Panc1 (cell line): ENCODE measurements around the gene ZNF622. TPM values are rescaled to one million over a fixed set of nuclear protein-coding genes. Genes with fewer than 3 reads are reported as not detected.

ENCODE experiments used
- ATAC-seq: fragments of 200-7000 bp; cut with Tn5 transposase; 2 replicates; pipeline ENCODE4 v1.9.1; 2020; ENCODE audit warnings: mild to moderate bottlenecking, moderate library complexity
- BruUV-seq: library from RNA; stranded (reverse); fragments of 400-500 nt; replicated peaks from 2 replicates; lab custom pipeline; 2021; lab: Mats Ljungman, UMichigan
- CTCF ChIA-PET: fragments of 300-600 bp; sonication (Branson Sonifier 250); formaldehyde crosslinking; loops from one replicate; lab custom pipeline; 2022; ENCODE audit warnings: antibody characterized with exemption; lab: Charles Lee
- POLR2A ChIA-PET: fragments of 300-600 bp; sonication (Branson Sonifier 250); formaldehyde crosslinking; loops from one replicate; lab custom pipeline; 2022; ENCODE audit warnings: antibody characterized with exemption; lab: Charles Lee
- DNase-seq: peaks from one replicate; pipeline ENCODE4 v3.0.0-alpha.2; 2010; ENCODE audit warnings: low read depth, low spot score
- H3K27ac ChIP-seq: 2 replicates; pipeline ENCODE4 v1.5.1; 2011; ENCODE audit warnings: mild to moderate bottlenecking, low read length, inconsistent platforms
- H3K27me3 ChIP-seq: fragments of 200-500 bp; sonication (Bioruptor generic); 2 replicates; pipeline ENCODE4 v1.6.0; 2014; ENCODE audit warnings: low read length, inconsistent platforms; ENCODE audit not compliant: control insufficient read depth, insufficient read depth
- H3K36me3 ChIP-seq: fragments of 200-500 bp; sonication (Bioruptor generic); 2 replicates; pipeline ENCODE4 v1.5.1; 2014; ENCODE audit warnings: inconsistent platforms, mild to moderate bottlenecking, low read length, moderate library complexity; ENCODE audit not compliant: control insufficient read depth, insufficient read depth
- H3K4me1 ChIP-seq: 2 replicates; pipeline ENCODE4 v1.5.1; 2011; ENCODE audit warnings: inconsistent platforms, mild to moderate bottlenecking, low read length, moderate library complexity; ENCODE audit not compliant: control insufficient read depth, insufficient read depth
- H3K4me3 ChIP-seq, 2 experiments: 2 replicates each; pipeline ENCODE4 v1.5.1; 2011 to 2012; ENCODE audit warnings: low read depth in 2 of 2, low read length in 2 of 2, mild to moderate bottlenecking in 2 of 2, inconsistent platforms in 1 of 2, moderate library complexity in 1 of 2
- H3K9me3 ChIP-seq: fragments of 200-500 bp; sonication (Bioruptor generic); 2 replicates; pipeline ENCODE4 v1.5.1; 2014; ENCODE audit warnings: low read depth, mild to moderate bottlenecking, inconsistent platforms, low read length, moderate library complexity; ENCODE audit not compliant: control insufficient read depth, insufficient read depth
- POLR2AphosphoS5 ChIP-seq: IDR thresholded peaks from 2 replicates; pipeline ENCODE4 v1.6.1; 2012; ENCODE audit warnings: mild to moderate bottlenecking, low read depth, low read length, moderate library complexity
- REST ChIP-seq, 2 experiments: IDR thresholded peaks; 2 replicates each; pipeline ENCODE4 v1.6.1; 2011 to 2012; ENCODE audit warnings: low read depth in 2 of 2, control low read depth in 1 of 2, low read length in 1 of 2, mild to moderate bottlenecking in 1 of 2, moderate library complexity in 1 of 2; ENCODE audit not compliant: insufficient read depth in 1 of 2
- SIN3A ChIP-seq: IDR thresholded peaks from 2 replicates; pipeline ENCODE4 v1.6.1; 2012; ENCODE audit warnings: low read depth, mild to moderate bottlenecking, low read length, moderate library complexity, borderline replicate concordance; ENCODE audit not compliant: insufficient read depth
- TCF7L2 ChIP-seq: IDR thresholded peaks from 2 replicates; pipeline ENCODE4 v1.6.1; 2011; ENCODE audit warnings: mild to moderate bottlenecking, low read depth, low read length, inconsistent platforms
- in situ Hi-C: cut with HindIII; loops from 2 replicates; pipeline ENCODE4 v1.10.0; 2016; ENCODE audit warnings: low sequenced_read_pairs, low pct_unique_long_range_greater_than_20kb
- intact Hi-C: fragments of 100-400 bp; cut with micrococcal nuclease; formaldehyde crosslinking; loops from one replicate; pipeline ENCODE4 v1.10.0; 2022; ENCODE audit not compliant: unreplicated experiment
- total RNA-seq: library from RNA; stranded (reverse); gene quantifications from one replicate; pipeline ENCODE4 v1.2.1, GENCODE V29; 2021; ENCODE audit not compliant: unreplicated experiment
- TF ChIP-seq, protein P1 (sequence below): fragments of 450-650 bp; IDR thresholded peaks from 2 replicates; pipeline ENCODE4 v1.5.1; 2017; ENCODE audit warnings: mild to moderate bottlenecking

Gene ZNF622
- total RNA-seq, 1 experiment from 2014 or later = 29.3 TPM

DNA sequence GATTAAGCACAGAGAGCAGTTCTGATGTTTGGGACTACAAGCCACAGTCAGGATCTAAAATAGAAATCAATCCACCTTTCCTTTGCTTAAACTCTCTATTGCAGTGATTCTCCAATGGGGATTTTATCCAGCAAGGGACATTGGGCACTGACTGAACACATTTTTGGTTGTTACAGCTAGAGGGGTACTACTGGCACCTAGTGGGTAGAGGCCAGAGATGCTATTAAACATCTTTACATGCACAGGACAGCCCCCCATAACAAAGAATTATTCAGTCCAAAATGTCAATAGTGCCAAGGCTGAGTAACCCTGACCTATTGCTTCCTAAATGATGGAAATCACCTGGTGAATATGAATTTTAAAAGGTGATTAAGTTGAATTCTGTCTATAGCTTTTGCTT is 12.0 kb downstream of the ZNF622 start:
- no peak overlapping the region for H3K27ac ChIP-seq
- peaks cover 53% of the 10 kb centered on the region for H3K36me3 ChIP-seq
- no peaks in the 10 kb centered on the region for H3K27me3 ChIP-seq
- H3K4me1 ChIP-seq = 0 out of 2 replicates have a peak, but pooled peaks cover 3% of the 10 kb centered on the region
- POLR2A ChIA-PET = no interaction called here
- ATAC-seq (no peak), DNase-seq (no peak)
- no peaks in the 10 kb centered on the region for H3K9me3 ChIP-seq
- BruUV-seq = no TSS peak
- CTCF ChIA-PET = interaction anchor here (4.1 kb wide), 1 partner anchor 293 kb away, joined by 19 read pairs; no protein-coding TSS in a partner anchor
- TF ChIP-seq, protein P1, sequence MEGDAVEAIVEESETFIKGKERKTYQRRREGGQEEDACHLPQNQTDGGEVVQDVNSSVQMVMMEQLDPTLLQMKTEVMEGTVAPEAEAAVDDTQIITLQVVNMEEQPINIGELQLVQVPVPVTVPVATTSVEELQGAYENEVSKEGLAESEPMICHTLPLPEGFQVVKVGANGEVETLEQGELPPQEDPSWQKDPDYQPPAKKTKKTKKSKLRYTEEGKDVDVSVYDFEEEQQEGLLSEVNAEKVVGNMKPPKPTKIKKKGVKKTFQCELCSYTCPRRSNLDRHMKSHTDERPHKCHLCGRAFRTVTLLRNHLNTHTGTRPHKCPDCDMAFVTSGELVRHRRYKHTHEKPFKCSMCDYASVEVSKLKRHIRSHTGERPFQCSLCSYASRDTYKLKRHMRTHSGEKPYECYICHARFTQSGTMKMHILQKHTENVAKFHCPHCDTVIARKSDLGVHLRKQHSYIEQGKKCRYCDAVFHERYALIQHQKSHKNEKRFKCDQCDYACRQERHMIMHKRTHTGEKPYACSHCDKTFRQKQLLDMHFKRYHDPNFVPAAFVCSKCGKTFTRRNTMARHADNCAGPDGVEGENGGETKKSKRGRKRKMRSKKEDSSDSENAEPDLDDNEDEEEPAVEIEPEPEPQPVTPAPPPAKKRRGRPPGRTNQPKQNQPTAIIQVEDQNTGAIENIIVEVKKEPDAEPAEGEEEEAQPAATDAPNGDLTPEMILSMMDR = no peak; the same call in 1 of the 2 replicates
- TF ChIP-seq POLR2AphosphoS5 (no peak), SIN3A (no peak), REST (IDR thresholded peaks at IDR 0.05; ENCODE audit: insufficient read depth in 1 of 2, low read depth in 2 of 2, low read length in 1 of 2) (no peak), TCF7L2 (no peak)
- no peak overlapping the region for H3K4me3 ChIP-seq
- in situ Hi-C loops = no loop called here
- intact Hi-C loops = no loop called here

GRCh38 chr5:16450163-16450562 is 15.4 kb downstream of the ZNF622 start:
- ChIA-PET CTCF (no interaction called here), POLR2A (no interaction called here)
- BruUV-seq = no TSS peak
- Histone ChIP-seq H3K27me3 (no peaks in the 10 kb centered on the region), H3K4me1 (no peaks in the 10 kb centered on the region), H3K27ac (no peak overlapping the region), H3K9me3 (no peaks in the 10 kb centered on the region), H3K4me3 (no peak overlapping the region), H3K36me3 (peaks cover 34% of the 10 kb centered on the region)
- TF ChIP-seq POLR2AphosphoS5 (no peak), TCF7L2 (no peak), REST (IDR thresholded peaks at IDR 0.05; ENCODE audit: insufficient read depth in 1 of 2, low read depth in 2 of 2, low read length in 1 of 2) (no peak), SIN3A (no peak)
- TF ChIP-seq, protein P1 = no peak
- intact Hi-C loops = no loop called here
- DNase-seq (no peak), ATAC-seq (no peak)
- in situ Hi-C loops = no loop called here
